Testis (tissue), 2 donors: ENCODE measurements around the gene LMBRD1.

Source experiments
- CTCF ChIP-seq, 3 experiments: fragments of 450-650 bp in 2 of 3; fragments of 200-600 bp in 1 of 3; sonication (generic) in 1 of 3; IDR thresholded peaks; one replicate each; pipeline ENCODE4 v1.5.1; 2016 to 2019; ENCODE audit warnings: antibody characterized with exemption in 3 of 3, mild to moderate bottlenecking in 2 of 3, moderate library complexity in 1 of 3
- POLR2A ChIP-seq: fragments of 450-650 bp; IDR thresholded peaks from one replicate; pipeline ENCODE4 v1.6.1; 2017; ENCODE audit warnings: antibody characterized with exemption, mild to moderate bottlenecking, moderate library complexity

- TF ChIP-seq CTCF (IDR thresholded peaks at IDR 0.05) (no peak), POLR2A (no peak)
Measured at GRCh38 chr6:69632932-69633331, 163.9 kb downstream of the LMBRD1 start.
